Adrenal gland (tissue), 5 donors: ENCODE measurements around the gene MAML3.

Source experiments
- POLR2A ChIP-seq, 2 donors: fragments of 450-650 bp; IDR thresholded peaks; one replicate each; pipeline ENCODE4 v1.6.1; 2017; ENCODE audit warnings: antibody characterized with exemption in 2 of 2, mild to moderate bottlenecking in 2 of 2, moderate library complexity in 1 of 2
- TF ChIP-seq, protein P1 (sequence below), 6 experiments: fragments of 450-650 bp in 4 of 6; fragments of 200-600 bp in 2 of 6; sonication (generic) in 1 of 6; IDR thresholded peaks; 1 replicate in 5 of 6; 2 replicates in 1 of 6; pipeline versions ENCODE4 v1.5.1 to v1.8.0; 2016 to 2021; ENCODE audit warnings: antibody characterized with exemption in 6 of 6, mild to moderate bottlenecking in 2 of 6, moderate library complexity in 1 of 6
- donor health status: DM: no; HTN: no; CAD: no.

DNA sequence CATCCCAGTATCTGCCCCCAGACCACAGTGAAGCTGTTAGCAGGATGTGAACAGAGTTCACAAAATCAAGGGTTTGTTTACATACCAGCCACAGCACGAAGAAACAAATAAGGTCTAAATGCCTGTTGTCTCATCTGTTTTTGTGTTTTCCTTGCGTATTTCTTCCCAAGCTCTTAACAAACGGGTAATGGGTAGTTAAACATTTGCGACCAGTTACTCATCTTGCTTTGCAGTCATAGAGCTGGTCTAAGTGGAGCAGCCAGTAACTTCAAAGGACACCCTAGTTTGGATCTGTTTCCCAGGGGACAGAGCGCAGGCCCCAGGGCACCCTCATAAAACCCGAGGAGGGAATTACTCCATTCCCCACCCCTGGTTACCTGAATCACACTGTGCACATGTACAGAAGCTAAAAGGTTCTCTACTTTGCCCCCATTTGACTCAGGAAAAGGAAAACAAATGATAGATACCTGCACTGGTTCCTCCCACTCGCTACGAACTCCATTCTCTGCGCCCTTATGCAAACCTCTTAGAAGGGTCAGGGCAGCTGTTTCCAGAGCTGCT lies 68.8 kb downstream of the MAML3 start:
- TF ChIP-seq, protein P1, sequence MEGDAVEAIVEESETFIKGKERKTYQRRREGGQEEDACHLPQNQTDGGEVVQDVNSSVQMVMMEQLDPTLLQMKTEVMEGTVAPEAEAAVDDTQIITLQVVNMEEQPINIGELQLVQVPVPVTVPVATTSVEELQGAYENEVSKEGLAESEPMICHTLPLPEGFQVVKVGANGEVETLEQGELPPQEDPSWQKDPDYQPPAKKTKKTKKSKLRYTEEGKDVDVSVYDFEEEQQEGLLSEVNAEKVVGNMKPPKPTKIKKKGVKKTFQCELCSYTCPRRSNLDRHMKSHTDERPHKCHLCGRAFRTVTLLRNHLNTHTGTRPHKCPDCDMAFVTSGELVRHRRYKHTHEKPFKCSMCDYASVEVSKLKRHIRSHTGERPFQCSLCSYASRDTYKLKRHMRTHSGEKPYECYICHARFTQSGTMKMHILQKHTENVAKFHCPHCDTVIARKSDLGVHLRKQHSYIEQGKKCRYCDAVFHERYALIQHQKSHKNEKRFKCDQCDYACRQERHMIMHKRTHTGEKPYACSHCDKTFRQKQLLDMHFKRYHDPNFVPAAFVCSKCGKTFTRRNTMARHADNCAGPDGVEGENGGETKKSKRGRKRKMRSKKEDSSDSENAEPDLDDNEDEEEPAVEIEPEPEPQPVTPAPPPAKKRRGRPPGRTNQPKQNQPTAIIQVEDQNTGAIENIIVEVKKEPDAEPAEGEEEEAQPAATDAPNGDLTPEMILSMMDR (IDR thresholded peaks at IDR 0.05), result no peak
- TF ChIP-seq POLR2A (IDR thresholded peaks at IDR 0.05), result no peak
